Measurements from ENCODE around the gene CD59.

GRCh38 chr11:33761471-33761870 is 25.2 kb upstream of the CD59 start:
- TF ChIP-seq CTCF (IDR thresholded peaks at IDR 0.05; ENCODE audit: extremely low read depth in 1 of 2, insufficient read depth in 1 of 2, low read depth in 1 of 2, low read length in 2 of 2): no peak
- no peak for TF ChIP-seq EZH2 (IDR thresholded peaks at IDR 0.05; ENCODE audit: borderline replicate concordance, low read depth, low read length, severe bottlenecking)
- TF ChIP-seq JUN (IDR thresholded peaks at IDR 0.05; ENCODE audit: borderline replicate concordance, insufficient read depth, insufficient read length, low read depth): no peak
- no peak for TF ChIP-seq MAX (IDR thresholded peaks at IDR 0.05; ENCODE audit: insufficient read depth, insufficient read length)
- TF ChIP-seq GATA2 (IDR thresholded peaks at IDR 0.05; ENCODE audit: insufficient read depth, insufficient read length, low read depth, low read length): no peak
- TF ChIP-seq POLR2A (IDR thresholded peaks at IDR 0.05; ENCODE audit: low read depth, low read length): no peak
- TF ChIP-seq POLR2AphosphoS5 (IDR thresholded peaks at IDR 0.05; ENCODE audit: insufficient read depth, low read depth, low read length): no peak
- TF ChIP-seq MYC (IDR thresholded peaks at IDR 0.05; ENCODE audit: low read depth, low read length): no peak

All from endothelial cell of umbilical vein (primary cell).